ENCODE results near the gene LMBR1L. TPM values are rescaled to one million over a fixed set of nuclear protein-coding genes. Genes with fewer than 3 reads are reported as not detected.

The LMBR1L gene
- total RNA-seq, 6 donors from 2014 or later: 20.4 to 108 (median 57.7) TPM

DNA sequence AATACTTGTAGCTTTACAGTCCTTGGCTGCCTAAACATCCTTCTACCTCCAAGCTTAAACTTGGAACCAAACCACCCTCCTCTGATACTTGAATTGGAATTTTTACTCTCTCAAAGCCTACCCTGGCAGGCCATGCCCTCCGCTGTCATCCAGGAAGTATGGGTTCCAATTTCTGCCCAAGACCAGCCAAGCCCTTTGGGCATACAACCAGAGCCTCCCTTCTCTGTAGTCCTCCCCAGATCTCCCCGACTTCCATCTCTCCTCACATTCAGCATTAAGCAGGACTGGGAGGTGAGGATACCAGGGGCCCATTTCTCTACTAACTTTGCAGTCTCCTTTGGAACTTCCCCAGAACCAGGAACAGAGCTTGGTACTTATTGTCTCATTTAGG lies 15.7 kb downstream of the LMBR1L start:
- Histone ChIP-seq H3K4me1 (peaks cover 47 to 51% (median 50%) of the 10 kb centered on the region in 4 donors), H3K27me3 (peaks cover 0 to 42% (median 23%) of the 10 kb centered on the region in 4 donors), H3K4me3 (peak overlapping the region in 2 of 4 donors; percentile 36 to 46), H3K27ac (no peak overlapping the region), H3K36me3 (peaks cover 0 to 34% (median 23%) of the 10 kb centered on the region in 4 donors), H3K9me3 (no peaks in the 10 kb centered on the region)
- TF ChIP-seq POLR2AphosphoS5 (IDR thresholded peaks at IDR 0.05) (no peak), CTCF (IDR thresholded peaks at IDR 0.05) (no peak), POLR2A (IDR thresholded peaks at IDR 0.05) (no peak), EP300 (IDR thresholded peaks at IDR 0.05) (no peak)
- WGBS, 2 donors: 51 to 65% methylated on average over 2 of the region's 2 CpGs
- ATAC-seq (ENCODE audit: low FRiP score in 2 of 2): no peak
- no peak for DNase-seq

GRCh38 chr12:49094160-49094974 lies 16.3 kb downstream of the LMBR1L start, which contains the start of gene DHH:
DHH (minus strand) TSS chr12:49094801; CDS start chr12:49094512, 289 bp downstream.
- peaks cover 0 to 28% (median 18%) of the 10 kb centered on the region in 4 donors for H3K36me3 ChIP-seq
- peak within 1 kb of the TSS in 3 of 4 donors; percentile 31 to 46 (median 36) for H3K4me3 ChIP-seq
- H3K27me3 ChIP-seq: peaks cover 0 to 48% (median 26%) of the 10 kb centered on the region in 4 donors
- DNase-seq (peak; percentile 54 to 85), ATAC-seq (ENCODE audit: low FRiP score in 2 of 2) (peak in 1 of 2 donors; percentile 47)
- H3K27ac ChIP-seq: peak within 1 kb of the TSS in 1 of 4 donors; percentile 1
- peaks cover 53 to 57% (median 55%) of the 10 kb centered on the region in 4 donors for H3K4me1 ChIP-seq
- TF ChIP-seq POLR2AphosphoS5 (IDR thresholded peaks at IDR 0.05): no peak
- no peak for TF ChIP-seq EP300 (IDR thresholded peaks at IDR 0.05)
- no peaks in the 10 kb centered on the region for H3K9me3 ChIP-seq
- WGBS, 2 donors: 4% methylated on average over 3 to 29 of the region's 49 CpGs

- Histone ChIP-seq H3K36me3 (peaks cover 0 to 22% (median 13%) of the 10 kb centered on the region in 4 donors), H3K9me3 (no peaks in the 10 kb centered on the region), H3K4me3 (peak overlapping the region in 3 of 4 donors; percentile 31 to 46 (median 36)), H3K4me1 (peaks cover 56 to 63% (median 60%) of the 10 kb centered on the region in 4 donors), H3K27me3 (peaks cover 0 to 53% (median 27%) of the 10 kb centered on the region in 4 donors), H3K27ac (peak overlapping the region in 1 of 4 donors; percentile 1)
- TF ChIP-seq POLR2AphosphoS5 (IDR thresholded peaks at IDR 0.05): peak in 1 of 2 donors; percentile 18
- TF ChIP-seq POLR2A (IDR thresholded peaks at IDR 0.05): no peak
- TF ChIP-seq CTCF (IDR thresholded peaks at IDR 0.05): no peak
- TF ChIP-seq EP300 (IDR thresholded peaks at IDR 0.05): no peak
- DNase-seq (no peak), ATAC-seq (ENCODE audit: low FRiP score in 2 of 2) (no peak)
- WGBS, 2 donors: 1 to 7% methylated on average over 9 of the region's 9 CpGs
Measured at GRCh38 chr12:49093792-49094159, 16.9 kb downstream of the LMBR1L start.

DNA sequence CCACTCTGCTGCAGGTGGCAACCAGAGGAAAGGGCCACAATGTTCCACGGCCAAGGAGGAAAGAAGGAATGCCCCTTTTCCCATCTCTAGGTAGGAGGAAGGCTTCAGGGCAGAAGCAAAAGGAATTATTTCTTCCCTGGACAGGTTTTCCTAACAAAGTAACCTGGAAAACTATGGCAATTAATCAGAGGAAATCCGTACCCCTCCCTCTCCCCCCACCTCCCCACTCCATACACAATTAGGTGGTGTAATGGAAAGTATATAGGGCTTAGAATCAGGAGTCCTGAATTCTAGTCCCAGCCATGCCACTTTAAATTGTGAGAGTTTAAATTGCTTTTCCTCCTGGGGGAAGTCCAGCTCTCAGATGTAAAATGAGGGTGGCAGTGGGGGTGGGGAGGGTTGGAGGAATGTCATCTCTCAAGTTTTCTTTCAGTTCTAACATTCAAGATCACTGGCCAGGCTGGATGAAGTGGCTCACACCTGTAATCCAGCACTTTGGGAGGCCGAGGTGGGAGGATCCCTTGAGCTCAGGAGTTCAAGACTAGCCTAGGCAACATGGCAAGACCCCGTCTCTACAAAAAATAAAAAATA lies 17.7 kb downstream of the LMBR1L start:
- Histone ChIP-seq H3K4me1 (peaks cover 65 to 72% (median 69%) of the 10 kb centered on the region in 4 donors), H3K27me3 (peaks cover 0 to 53% (median 27%) of the 10 kb centered on the region in 4 donors), H3K27ac (peak overlapping the region in 2 of 4 donors; percentile 46 to 68), H3K9me3 (no peaks in the 10 kb centered on the region), H3K4me3 (peak overlapping the region in 2 of 4 donors; percentile 28 to 46), H3K36me3 (peaks cover 0 to 16% (median 12%) of the 10 kb centered on the region in 4 donors)
- DNase-seq (no peak), ATAC-seq (ENCODE audit: low FRiP score in 2 of 2) (no peak)
- WGBS, 2 donors: 52 to 57% methylated on average over 4 of the region's 4 CpGs
- TF ChIP-seq POLR2A (IDR thresholded peaks at IDR 0.05) (no peak), EP300 (IDR thresholded peaks at IDR 0.05) (no peak), CTCF (IDR thresholded peaks at IDR 0.05) (no peak), POLR2AphosphoS5 (IDR thresholded peaks at IDR 0.05) (no peak)

All from upper lobe of left lung (tissue), 6 donors.